HG03039 (cell line): ENCODE results near the gene PPP4R1.
"Not testable (repeated sequence)": the region's sequence is repeated elsewhere in the genome, so short reads cannot be mapped to it uniquely, and the experiment has no call there.

Experiments used
- ATAC-seq: cut with Tn5 transposase; IDR thresholded peaks from one replicate; pipeline ENCODE4 v1.9.1; 2021; ENCODE audit warnings: mild to moderate bottlenecking, moderate library complexity; ENCODE audit not compliant: unreplicated experiment

PPP4R1 gene

GRCh38 chr18:9631814-9632496, 17.6 kb upstream of the PPP4R1 start:
- ATAC-seq: no peak

- ATAC-seq: no peak
Observed at GRCh38 chr18:9630444-9630843, 16.1 kb upstream of the PPP4R1 start.

- ATAC-seq: no peak
Observed at GRCh38 chr18:9629709-9630108, 15.3 kb upstream of the PPP4R1 start.

GRCh38 chr18:9628984-9629383, 14.6 kb upstream of the PPP4R1 start:
- no peak for ATAC-seq

- no peak for ATAC-seq
Observed at GRCh38 chr18:9627642-9628041, 13.3 kb upstream of the PPP4R1 start.

- ATAC-seq: no peak
Observed at GRCh38 chr18:9619990-9620389, 5.6 kb upstream of the PPP4R1 start.

GRCh38 chr18:9619545-9619944, 5.2 kb upstream of the PPP4R1 start:
- ATAC-seq: no peak

GRCh38 chr18:9619056-9619455, 4.7 kb upstream of the PPP4R1 start:
- no peak for ATAC-seq

- ATAC-seq: no peak
Observed at GRCh38 chr18:9617006-9617542, 2.7 kb upstream of the PPP4R1 start.

- no peak for ATAC-seq
Observed at GRCh38 chr18:9616049-9616448, 1.7 kb upstream of the PPP4R1 start.

- ATAC-seq: no peak
Observed at GRCh38 chr18:9615280-9615797, 980 bp upstream of the PPP4R1 start.

GRCh38 chr18:9613550-9614400, 584 bp downstream of the PPP4R1 start:
- ATAC-seq: peak; percentile 26

- no peak for ATAC-seq
Observed at GRCh38 chr18:9612977-9613376, 1.4 kb downstream of the PPP4R1 start.

- ATAC-seq: no peak
Observed at GRCh38 chr18:9612215-9612830, 2.0 kb downstream of the PPP4R1 start.

GRCh38 chr18:9609190-9609589, 5.2 kb downstream of the PPP4R1 start:
- no peak for ATAC-seq

GRCh38 chr18:9608728-9609127, 5.6 kb downstream of the PPP4R1 start:
- no peak for ATAC-seq

- no peak for ATAC-seq
Observed at GRCh38 chr18:9608298-9608697, 6.1 kb downstream of the PPP4R1 start.

GRCh38 chr18:9607111-9607510, 7.2 kb downstream of the PPP4R1 start:
- ATAC-seq: not testable (repeated sequence)

GRCh38 chr18:9606039-9606438, 8.3 kb downstream of the PPP4R1 start:
- ATAC-seq: no peak

- no peak for ATAC-seq
Observed at GRCh38 chr18:9604348-9604747, 10.0 kb downstream of the PPP4R1 start.

GRCh38 chr18:9599328-9599727, 15.0 kb downstream of the PPP4R1 start:
- no peak for ATAC-seq
